NCI-H2196 (cell line): ENCODE data around the gene PTGER2.
A peak's percentile ranks its signal among the peaks of the same experiment; 100 is the strongest.

Source experiments
- DNase-seq: peaks from one replicate; lab custom pipeline; 2025; ENCODE audit not compliant: unreplicated experiment; lab: John Stamatoyannopoulos, UW

PTGER2 gene, protein sequence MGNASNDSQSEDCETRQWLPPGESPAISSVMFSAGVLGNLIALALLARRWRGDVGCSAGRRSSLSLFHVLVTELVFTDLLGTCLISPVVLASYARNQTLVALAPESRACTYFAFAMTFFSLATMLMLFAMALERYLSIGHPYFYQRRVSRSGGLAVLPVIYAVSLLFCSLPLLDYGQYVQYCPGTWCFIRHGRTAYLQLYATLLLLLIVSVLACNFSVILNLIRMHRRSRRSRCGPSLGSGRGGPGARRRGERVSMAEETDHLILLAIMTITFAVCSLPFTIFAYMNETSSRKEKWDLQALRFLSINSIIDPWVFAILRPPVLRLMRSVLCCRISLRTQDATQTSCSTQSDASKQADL

GRCh38 chr14:52313903-52314594 is at the start of gene PTGER2:
Gene PTGER2 (plus strand): TSS chr14:52314312. CDS start chr14:52314549, 237 bp downstream.
- no peak for DNase-seq

DNA sequence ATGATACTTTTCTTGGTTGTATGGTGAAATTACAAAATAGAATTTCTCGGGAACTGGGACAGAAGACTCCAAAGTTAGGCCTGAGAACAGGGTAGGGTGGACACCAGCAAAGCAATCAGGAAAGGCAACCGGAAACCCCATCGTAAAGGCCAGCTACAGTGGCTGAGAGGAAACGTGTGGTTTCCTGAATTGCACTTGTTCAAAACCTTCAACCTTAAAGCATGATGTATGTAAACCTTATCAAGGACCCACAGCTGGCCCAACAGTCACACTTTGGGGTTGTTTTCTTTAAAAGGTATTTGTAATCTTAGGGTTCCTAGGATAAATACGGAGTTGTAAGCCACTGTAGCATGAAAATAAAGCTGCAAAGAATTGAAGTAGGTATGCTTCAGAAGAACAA is 48.9 kb upstream of the PTGER2 start:
- DNase-seq = no peak

GRCh38 chr14:52266179-52266578 is 47.9 kb upstream of the PTGER2 start:
- no peak for DNase-seq

GRCh38 chr14:52266782-52267181 is 47.3 kb upstream of the PTGER2 start:
- no peak for DNase-seq

GRCh38 chr14:52267501-52268278 is 46.4 kb upstream of the PTGER2 start, which contains the start of gene PTGDR:
Gene PTGDR (plus strand): TSS chr14:52267698. CDS start chr14:52267815, 117 bp downstream.
- DNase-seq = no peak

GRCh38 chr14:52268279-52269061 is 45.6 kb upstream of the PTGER2 start:
- no peak for DNase-seq

- no peak for DNase-seq
Measured at GRCh38 chr14:52269100-52269499, 45.0 kb upstream of the PTGER2 start.

DNA sequence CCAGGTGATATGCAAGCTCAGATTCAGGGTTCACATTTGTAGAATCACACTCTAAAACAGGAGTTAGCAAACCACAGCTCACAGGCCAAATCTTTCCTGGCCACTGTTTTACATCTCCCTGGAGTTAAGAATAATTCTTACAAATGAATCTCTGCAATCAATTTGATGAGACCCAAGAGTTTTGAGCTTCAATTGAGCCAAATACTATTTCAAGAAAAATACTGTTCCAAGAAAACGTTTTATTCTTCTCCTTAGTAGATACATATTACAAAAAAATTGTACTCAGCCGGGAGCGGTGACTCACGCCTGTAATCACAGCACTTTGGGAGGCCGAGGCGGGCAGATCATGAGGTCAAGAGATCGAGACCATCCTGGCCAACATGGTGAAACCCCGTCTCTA is 44.1 kb upstream of the PTGER2 start:
- DNase-seq = no peak

DNA sequence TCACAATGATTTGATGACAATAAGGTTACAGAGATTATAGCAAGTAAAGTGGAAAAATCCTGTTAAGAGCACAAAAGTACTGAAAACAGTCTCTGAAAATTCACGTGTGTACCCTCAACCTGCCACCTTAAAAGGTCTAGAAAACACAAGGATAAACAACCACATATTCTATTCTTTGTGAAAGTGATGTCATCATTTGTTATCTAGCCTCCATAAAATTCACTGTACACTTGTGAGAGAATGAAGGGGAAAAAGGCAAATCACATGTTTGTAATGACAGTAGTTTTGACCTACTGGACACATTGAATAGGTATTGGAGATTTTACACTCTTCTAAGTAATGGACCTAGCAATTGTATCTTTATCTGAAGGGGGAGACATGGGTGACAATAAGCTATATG is 42.6 kb upstream of the PTGER2 start:
- no peak for DNase-seq

DNA sequence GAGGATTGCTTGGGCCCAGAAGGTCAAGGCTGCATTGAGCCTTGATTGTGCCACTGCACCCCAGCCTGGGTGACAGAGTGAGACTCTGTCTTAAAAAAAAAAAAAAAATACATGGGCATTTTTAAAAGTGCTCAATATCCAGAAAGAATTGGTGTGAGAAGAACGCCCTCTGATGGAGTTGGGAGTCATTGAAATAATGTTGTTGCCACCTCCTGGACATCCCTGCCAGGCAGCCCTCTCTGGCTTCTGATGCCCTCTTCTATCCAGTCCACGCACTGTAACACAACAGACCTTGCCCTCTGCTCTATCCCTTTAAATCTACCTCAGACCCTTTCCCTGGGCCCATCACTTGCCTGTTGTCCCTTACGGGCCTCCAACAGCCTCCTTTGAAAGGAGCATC is 41.7 kb upstream of the PTGER2 start:
- no peak for DNase-seq

- DNase-seq = no peak
Measured at GRCh38 chr14:52275372-52275771, 38.7 kb upstream of the PTGER2 start.

DNA sequence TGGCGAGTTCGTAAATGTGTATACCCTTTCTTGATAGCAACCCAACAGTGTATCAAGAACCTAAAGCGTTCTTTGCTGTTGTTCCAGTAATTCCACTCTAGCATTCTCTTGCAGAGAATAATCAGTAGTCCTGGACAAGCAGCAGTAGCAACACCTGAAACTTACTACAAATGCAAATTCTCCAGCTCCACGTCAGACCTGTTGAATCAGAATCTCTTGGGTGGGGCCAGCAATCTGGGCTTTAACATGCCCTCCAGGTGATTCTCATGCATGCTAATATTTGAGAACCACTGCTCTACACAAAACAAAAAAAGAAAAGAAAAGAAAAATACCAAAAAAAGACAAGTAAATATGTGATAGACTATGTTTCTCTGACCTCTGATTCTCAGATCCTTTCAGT is 36.6 kb upstream of the PTGER2 start:
- no peak for DNase-seq

GRCh38 chr14:52279408-52279807 is 34.7 kb upstream of the PTGER2 start:
- DNase-seq = no peak

GRCh38 chr14:52283099-52283498 is 31.0 kb upstream of the PTGER2 start:
- DNase-seq = no peak

DNA sequence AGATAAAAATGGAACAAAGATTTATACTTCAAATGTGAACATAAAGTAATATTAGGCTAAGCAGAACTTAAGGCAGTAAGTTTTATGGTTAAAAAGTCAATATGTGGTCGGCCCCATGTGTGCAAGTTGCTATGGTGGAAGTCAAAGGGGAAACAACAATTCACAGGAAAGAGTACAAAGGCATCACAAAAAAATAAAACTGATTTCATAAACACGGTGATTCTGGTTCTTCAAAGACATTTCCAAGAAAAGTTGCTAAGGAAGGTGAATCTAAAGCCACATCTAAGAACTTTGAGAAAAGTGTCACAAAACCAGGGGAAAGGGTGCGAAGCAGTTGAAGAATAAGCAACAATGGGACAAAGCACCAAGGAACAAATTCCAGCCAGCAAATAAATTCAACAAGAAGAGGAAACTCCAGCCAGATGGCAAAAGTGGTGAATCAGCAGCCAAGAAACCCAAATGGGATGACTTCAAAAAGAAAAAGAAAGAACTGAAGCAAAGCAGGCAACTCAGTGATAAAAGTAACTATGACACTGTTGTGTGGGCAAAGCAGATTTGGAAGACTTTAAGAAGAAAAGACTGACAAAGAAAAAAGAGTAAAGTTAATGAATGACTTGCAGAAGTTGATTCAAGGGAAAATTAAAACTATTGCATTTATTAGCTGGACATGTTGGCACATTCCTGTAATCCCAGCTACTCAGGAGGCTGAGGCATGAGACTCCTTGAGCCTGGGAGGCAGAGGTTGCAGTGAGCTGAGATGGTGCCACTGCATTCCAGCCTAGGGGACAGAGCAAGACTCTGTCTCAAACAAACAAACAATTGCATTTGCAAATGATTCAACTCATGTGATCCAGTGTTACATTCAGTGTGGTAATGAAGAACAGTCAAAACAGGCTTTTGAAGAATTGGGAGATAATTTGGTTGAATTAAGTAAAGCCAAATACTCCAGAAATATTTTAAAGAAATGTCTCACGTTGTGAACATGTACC is 27.2 kb upstream of the PTGER2 start:
- DNase-seq = no peak

GRCh38 chr14:52296378-52296777 is 17.7 kb upstream of the PTGER2 start:
- DNase-seq = no peak

GRCh38 chr14:52298795-52299194 is 15.3 kb upstream of the PTGER2 start:
- no peak for DNase-seq

DNA sequence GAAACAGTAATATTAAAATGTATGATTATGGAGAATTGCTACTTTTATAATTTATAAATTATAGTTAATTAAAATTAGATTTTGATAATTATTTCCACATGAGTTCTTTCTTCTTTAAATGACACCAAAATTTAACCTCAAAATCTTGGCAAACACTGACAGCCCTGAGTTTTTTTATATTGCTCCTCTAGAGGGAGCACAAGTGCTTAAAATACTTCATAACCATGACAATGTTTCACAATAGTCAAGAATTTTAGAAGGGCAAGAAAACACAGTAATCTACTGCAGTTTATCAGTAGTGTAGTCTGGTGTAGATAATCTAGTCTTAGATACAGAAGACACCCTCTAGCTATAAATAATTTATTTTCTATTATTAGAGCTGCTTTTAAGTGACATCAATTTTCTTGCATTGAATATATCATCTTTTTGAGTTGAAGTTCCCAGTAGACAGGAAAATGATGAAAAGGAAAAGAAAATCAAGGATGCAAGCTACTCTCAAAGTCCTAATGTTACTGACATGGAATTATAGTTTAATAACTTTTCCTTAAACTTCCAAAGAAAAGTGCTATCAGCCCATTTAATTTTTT is 14.3 kb upstream of the PTGER2 start:
- DNase-seq = peak; percentile 38

DNA sequence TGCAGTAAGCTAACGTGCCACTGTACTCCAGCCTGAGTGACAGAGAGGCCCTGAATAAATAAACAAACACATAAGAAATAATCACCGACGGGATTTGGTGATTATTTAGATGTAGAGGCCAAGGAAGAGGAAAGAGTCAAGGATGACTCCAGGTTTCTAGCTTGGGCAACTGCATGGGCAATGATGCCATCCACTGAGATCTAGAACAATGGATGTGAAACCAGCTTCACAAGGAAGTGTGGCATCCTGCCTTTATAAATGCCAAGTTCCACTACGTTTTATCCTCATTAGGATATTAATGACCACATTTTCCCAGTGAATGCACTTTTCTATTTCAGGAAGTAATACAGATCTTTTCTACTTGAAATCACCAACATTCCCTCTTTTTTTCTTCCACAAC is 10.9 kb upstream of the PTGER2 start:
- DNase-seq = no peak
